GM15510 (cell line): ENCODE data around the gene S1PR3.

Experiments
- POLR2A ChIP-seq: IDR thresholded peaks from 3 replicates; pipeline ENCODE4 v1.6.1; 2011; ENCODE audit warnings: borderline replicate concordance; ENCODE audit not compliant: insufficient read length; ENCODE audit errors: extremely low read depth

S1PR3 gene

GRCh38 chr9:88995200-88995577, 3.9 kb downstream of the S1PR3 start:
- no peak for TF ChIP-seq POLR2A

DNA sequence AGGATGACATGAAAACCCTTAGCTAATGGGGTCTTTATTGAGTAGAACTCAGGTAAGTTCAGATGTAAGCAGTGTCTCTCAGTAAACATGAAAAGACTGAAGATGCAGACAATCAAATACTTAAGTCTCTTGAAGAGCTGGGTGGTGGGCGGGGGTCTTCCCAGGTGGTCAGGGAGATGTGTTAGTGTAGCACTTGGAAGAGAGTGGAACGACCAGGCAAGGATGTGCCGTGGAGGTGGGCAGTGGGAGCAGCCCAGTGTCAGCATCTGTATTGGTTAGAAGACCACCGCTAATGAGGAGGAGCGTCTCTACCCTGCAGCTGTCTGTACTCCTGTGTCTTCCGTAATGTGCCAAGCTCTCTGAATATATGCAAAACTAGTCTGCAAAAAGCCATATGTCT, 4.4 kb downstream of the S1PR3 start:
- no peak for TF ChIP-seq POLR2A

DNA sequence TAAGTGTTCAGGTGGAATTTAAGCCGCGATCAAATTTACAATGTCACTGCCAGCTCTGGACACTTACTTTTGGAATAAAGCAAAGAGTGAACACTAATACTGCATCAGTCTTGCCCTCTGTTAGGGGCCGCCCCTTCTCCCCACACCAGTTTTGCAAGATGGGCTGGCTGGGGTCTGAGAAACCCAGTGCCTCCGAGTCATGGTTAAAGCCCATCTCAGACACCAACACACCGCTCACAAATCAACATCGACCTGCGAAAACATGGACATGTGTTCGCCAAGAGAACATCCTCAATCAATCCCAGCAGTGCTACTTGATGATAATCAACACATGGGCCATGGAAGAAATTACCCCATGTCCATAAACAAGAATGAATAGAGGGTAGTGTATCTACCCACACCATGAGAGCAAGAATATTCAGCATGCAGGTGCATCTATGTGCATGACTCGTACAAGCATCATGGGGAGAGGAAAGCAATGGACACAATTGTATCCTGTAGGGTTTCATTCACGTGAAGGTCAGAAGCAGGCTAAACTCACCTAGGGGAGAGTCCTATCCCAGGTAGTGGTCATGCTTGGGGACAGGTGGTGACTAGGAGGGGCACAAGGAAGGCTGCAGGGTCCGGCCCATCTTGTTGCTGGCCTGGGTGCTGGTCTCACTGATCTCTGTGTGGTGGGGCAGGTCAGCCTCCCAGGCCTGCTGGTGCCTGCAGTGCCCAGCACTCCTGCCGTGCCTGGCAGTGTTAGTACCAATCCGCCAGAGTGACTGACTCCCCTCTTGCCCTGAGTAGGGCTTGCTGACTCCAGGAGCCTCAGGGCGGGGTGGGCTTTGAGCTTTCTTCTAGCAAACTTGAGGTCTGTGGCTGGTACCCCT, 5.0 kb downstream of the S1PR3 start:
- no peak for TF ChIP-seq POLR2A

GRCh38 chr9:88996921-88997235, 5.6 kb downstream of the S1PR3 start:
- no peak for TF ChIP-seq POLR2A

DNA sequence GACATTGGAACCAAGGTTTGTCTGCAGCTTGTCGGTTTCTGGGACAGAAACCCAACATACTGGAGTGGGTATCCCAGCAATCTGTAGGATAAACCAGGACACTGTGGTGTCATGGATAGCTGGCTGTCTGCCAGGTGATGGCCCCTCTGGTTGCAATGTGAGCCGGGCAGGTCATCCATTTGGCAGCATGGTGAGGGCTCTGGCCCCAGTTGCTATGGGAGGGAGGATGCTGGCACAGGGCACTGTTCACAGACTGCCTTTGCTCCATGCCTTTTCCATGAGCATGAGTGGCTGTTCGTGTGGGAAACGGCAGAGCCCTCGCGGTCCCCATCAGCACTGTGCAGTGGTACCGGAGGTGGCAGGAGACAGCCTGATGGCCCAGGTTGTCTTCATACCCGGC, 6.4 kb downstream of the S1PR3 start:
- no peak for TF ChIP-seq POLR2A

GRCh38 chr9:88998503-88998902, 7.2 kb downstream of the S1PR3 start:
- TF ChIP-seq POLR2A, result no peak

- no peak for TF ChIP-seq POLR2A
Measured at GRCh38 chr9:88998911-88999310, 7.6 kb downstream of the S1PR3 start.

- TF ChIP-seq POLR2A, result no peak
Measured at GRCh38 chr9:89000371-89000781, 9.1 kb downstream of the S1PR3 start.

DNA sequence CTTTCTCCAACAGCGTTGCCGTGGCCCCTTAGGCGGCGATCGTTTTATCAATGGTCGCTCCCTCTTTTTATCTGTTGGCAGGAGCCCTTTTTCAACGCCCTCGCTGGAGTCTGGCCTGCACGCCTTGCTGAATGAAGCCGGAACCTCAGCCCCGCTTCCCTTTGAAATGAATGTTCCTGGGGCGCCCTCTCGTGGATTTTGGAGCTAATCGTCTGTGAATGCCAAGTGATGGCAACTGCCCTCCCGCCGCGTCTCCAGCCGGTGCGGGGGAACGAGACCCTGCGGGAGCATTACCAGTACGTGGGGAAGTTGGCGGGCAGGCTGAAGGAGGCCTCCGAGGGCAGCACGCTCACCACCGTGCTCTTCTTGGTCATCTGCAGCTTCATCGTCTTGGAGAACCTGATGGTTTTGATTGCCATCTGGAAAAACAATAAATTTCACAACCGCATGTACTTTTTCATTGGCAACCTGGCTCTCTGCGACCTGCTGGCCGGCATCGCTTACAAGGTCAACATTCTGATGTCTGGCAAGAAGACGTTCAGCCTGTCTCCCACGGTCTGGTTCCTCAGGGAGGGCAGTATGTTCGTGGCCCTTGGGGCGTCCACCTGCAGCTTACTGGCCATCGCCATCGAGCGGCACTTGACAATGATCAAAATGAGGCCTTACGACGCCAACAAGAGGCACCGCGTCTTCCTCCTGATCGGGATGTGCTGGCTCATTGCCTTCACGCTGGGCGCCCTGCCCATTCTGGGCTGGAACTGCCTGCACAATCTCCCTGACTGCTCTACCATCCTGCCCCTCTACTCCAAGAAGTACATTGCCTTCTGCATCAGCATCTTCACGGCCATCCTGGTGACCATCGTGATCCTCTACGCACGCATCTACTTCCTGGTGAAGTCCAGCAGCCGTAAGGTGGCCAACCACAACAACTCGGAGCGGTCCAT, 10.0 kb downstream of the S1PR3 start:
- no peak for TF ChIP-seq POLR2A

DNA sequence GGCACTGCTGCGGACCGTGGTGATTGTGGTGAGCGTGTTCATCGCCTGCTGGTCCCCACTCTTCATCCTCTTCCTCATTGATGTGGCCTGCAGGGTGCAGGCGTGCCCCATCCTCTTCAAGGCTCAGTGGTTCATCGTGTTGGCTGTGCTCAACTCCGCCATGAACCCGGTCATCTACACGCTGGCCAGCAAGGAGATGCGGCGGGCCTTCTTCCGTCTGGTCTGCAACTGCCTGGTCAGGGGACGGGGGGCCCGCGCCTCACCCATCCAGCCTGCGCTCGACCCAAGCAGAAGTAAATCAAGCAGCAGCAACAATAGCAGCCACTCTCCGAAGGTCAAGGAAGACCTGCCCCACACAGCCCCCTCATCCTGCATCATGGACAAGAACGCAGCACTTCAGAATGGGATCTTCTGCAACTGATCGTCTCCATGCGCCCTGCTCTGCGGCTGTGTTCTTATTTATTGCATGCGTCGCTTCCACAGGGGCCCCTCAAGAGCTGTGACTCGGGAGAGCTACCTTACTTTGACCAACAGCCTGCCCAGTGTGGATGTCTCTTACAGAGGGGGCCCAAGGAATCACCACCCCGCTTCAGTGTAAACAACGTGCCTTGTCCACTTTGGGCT, 10.8 kb downstream of the S1PR3 start:
- no peak for TF ChIP-seq POLR2A

- no peak for TF ChIP-seq POLR2A
Measured at GRCh38 chr9:89002987-89003386, 11.7 kb downstream of the S1PR3 start.

DNA sequence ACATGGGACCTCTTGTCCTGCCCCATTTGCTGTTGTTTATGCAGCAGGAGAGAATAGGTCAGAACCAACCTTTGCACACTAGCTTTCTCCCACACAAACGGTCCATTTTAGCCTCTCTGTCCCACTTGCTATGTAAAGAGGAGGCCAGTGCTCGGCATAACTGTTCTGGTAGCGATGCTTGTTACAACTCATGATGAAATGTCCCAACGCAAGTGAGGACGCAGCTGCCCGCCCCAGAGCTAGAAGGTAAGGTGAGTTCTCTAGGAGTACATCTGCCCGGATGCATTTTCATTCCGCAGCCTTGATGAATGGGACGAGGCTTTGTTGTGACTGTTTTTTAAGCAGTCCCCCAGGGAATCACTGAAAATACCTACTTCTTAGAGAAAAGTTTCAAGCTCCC, 14.1 kb downstream of the S1PR3 start:
- no peak for TF ChIP-seq POLR2A

DNA sequence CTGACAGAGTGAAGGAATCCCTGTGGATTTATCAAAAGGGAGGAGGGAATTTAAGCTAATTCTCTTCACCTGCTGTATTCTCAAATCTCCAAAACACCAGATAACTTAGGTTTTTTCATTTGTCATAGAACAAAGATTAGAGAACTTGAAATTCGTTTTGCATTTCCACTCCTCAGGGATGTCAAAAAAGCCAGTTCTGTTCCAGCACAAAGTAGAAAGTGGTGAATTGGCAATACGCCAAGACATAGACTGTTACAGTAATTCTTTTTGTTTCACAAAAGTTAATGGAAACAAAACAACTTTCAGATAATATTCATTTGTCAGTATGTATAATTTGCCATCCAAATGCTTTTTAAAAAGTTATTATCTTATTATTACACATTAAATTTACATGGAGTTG, 15.0 kb downstream of the S1PR3 start:
- TF ChIP-seq POLR2A, result no peak

DNA sequence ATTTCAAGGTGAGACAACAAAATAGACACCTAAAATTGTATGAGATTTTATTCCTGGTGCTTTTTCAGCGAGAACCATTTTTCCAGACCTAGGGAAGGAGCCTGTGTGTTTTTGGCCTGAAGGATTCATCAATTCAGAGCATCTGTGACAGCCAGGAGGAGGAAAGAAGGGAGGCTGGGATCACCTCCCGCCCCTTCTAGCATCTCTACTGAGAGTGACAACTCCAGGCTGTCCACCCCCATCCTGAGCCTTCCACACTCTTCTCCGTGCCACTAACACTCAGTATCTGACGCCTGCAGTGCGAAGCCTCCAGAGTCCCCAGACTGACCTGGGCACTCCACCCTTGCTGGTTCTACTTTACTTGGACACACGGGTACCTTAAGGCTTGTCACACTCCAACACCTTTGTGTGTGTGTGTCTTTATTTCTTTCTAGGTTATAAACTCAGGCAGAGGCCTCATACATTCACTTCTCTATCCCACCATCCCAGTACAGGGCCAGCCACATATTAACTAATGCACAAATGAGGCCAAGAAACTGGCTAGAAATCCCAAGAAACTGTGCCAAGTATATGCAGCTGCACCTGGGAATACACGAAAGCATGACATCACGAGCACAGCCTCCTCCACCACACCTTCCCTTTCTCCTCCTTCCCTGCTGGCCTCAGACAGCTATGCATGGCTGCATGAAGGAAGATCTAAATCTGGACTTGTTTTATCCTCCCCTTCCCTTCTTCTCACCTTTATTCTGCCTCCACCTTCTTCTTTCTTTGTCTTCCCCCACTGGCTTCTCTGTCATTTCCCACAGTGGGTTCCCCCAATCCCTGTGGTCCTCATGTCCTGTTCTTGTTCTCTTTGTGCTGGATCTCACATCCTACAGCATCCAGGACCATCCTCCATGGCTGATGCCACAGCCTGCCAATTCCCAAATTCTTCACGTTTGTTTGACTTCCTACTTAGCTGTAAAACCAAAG, 16.0 kb downstream of the S1PR3 start:
- no peak for TF ChIP-seq POLR2A

- TF ChIP-seq POLR2A, result no peak
Measured at GRCh38 chr9:89008055-89008743, 16.9 kb downstream of the S1PR3 start.
